Dendritic cell treated with granulocyte-macrophage colony-stimulating factor and Interleukin-4, amounts not matched to agents 40 ng/mL and 50 ng/mL, for 4 days (primary cell): ENCODE results near the gene MON1A.

ENCODE experiments used
- H3K27ac Mint-ChIP-seq: one replicate; pipeline ENCODE4 v1.8.0; 2022; ENCODE audit warnings: mild to moderate bottlenecking, mixed read lengths
- H3K27me3 Mint-ChIP-seq: one replicate; pipeline ENCODE4 v1.8.0; 2022; ENCODE audit warnings: mild to moderate bottlenecking, mixed read lengths
- H3K36me3 Mint-ChIP-seq: one replicate; pipeline ENCODE4 v1.8.0; 2022; ENCODE audit warnings: low read depth, mixed read lengths
- H3K4me1 Mint-ChIP-seq: one replicate; pipeline ENCODE4 v1.8.0; 2022; ENCODE audit warnings: low read depth, mixed read lengths
- H3K4me3 Mint-ChIP-seq: one replicate; pipeline ENCODE4 v1.8.0; 2022; ENCODE audit warnings: mild to moderate bottlenecking, moderate library complexity, mixed read lengths
- H3K9me3 Mint-ChIP-seq: one replicate; pipeline ENCODE4 v1.8.0; 2022; ENCODE audit warnings: mixed read lengths
- intact Hi-C: fragments of 100-400 bp; cut with micrococcal nuclease; formaldehyde crosslinking; loops from one replicate; pipeline ENCODE4 v1.15.0; 2022

MON1A gene

DNA sequence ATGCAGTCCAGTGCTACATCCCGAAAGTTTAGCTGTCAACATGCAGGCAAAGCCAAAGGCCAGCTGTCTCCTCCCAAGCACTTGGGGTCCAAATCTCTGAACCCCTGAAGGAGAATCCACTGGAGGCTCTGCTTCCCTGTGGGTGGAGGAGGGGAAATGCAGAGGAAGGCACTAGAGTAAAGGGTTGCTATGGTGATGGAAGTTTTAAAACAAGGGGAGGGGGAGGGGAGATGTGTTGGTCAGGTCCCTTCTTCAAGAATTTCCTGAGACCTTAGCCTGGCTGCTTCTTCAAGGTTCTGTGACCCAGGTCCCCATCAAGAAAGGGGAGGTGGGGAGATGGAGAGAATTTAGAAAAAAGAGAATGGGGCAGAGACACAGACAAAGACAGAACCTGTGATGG, 62.2 kb downstream of the MON1A start:
- peaks cover 72% of the 10 kb centered on the region for H3K27me3 Mint-ChIP-seq
- H3K36me3 Mint-ChIP-seq = no peaks in the 10 kb centered on the region
- no peaks in the 10 kb centered on the region for H3K9me3 Mint-ChIP-seq
- no peaks in the 10 kb centered on the region for H3K4me1 Mint-ChIP-seq
- intact Hi-C loops = no loop called here
- H3K4me3 Mint-ChIP-seq = no peak overlapping the region
- H3K27ac Mint-ChIP-seq = no peak overlapping the region

DNA sequence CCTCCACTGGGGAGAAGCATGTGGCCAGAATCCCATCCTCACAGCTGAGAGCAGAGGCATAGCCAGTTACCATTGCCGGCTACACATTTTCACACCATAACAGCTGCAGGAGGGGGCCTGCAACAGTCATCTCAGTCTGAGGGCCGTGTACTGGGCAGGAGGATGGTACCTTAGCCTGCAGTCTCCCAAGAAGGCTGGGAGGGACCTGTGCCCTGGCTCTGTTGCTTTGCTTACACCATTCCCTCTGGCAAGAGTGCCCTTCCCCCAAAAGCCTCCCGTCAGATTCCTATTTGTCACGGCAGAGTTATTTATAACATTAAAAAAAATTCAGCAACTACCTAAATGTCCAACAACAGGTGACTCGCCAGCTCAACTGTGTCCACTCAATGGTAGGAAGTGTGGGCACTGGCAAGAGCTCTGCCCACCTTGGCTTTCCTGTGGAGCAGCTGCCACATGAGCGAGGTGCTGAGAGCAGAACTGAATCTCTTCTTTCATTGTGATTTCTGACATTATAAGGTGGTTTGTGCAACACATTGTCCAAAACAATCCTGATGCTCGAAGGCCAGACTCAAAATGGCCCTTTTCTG, 64.3 kb downstream of the MON1A start:
- peaks cover 58% of the 10 kb centered on the region for H3K27me3 Mint-ChIP-seq
- intact Hi-C loops = no loop called here
- H3K27ac Mint-ChIP-seq = no peak overlapping the region

GRCh38 chr3:49864505-49864904, 65.1 kb downstream of the MON1A start:
- no peaks in the 10 kb centered on the region for H3K4me1 Mint-ChIP-seq
- H3K9me3 Mint-ChIP-seq = no peaks in the 10 kb centered on the region
- no peaks in the 10 kb centered on the region for H3K36me3 Mint-ChIP-seq
- no peak overlapping the region for H3K27ac Mint-ChIP-seq
- H3K4me3 Mint-ChIP-seq = no peak overlapping the region
- intact Hi-C loops = no loop called here
- H3K27me3 Mint-ChIP-seq = peaks cover 52% of the 10 kb centered on the region

More for the DNA sequence above, 64.3 kb downstream of the MON1A start:
- Mint-ChIP-seq H3K36me3 (no peaks in the 10 kb centered on the region), H3K9me3 (no peaks in the 10 kb centered on the region), H3K4me3 (no peak overlapping the region), H3K4me1 (no peaks in the 10 kb centered on the region)

DNA sequence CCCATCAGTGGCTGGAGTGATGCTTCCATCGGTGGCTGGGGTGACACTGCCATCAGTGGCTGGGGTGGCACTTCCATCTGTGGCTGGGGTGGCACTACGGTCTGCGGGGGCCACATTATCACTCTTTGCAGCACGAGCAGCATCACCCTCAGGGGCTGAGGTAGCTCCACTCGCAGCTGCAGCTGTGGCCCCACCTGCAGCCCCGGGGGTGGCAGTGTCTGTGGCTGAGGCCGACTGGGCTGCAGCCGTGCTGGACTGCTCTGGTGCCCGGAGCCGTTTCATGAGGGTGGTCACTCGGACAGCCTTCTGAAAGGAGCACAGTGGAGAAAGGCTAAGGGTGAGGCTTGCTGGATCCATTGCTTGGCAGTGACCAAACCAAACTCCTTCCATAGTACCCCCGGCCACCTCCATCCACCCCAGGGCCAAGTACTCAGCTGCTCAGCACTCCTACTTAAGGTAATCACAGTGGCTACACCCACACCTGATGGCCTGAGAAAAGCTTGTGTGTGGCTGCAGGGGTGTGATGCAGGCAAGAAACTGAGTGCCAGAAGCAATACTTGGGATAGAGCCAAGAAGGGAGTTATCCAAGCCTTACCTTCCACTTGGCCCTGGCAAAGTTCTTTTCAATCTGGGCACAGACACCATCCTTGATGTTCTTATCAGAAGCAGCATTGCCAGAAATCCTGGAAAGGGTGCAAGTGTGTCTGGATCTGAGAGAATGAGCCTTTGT, 69.9 kb downstream of the MON1A start:
- Mint-ChIP-seq H3K27ac (no peak overlapping the region), H3K9me3 (no peaks in the 10 kb centered on the region), H3K4me1 (peaks cover 10% of the 10 kb centered on the region), H3K27me3 (peaks cover 9% of the 10 kb centered on the region), H3K36me3 (no peaks in the 10 kb centered on the region), H3K4me3 (no peak overlapping the region)
- intact Hi-C loops = no loop called here
